ENCODE data around the gene AIG1. TPM values are rescaled to one million over a fixed set of nuclear protein-coding genes. Genes with fewer than 3 reads are reported as not detected.

Gene AIG1
- total and polyA plus RNA-seq, 7 experiments from 2014 or later, result 6.8 to 21.8 (median 10.5) TPM

GRCh38 chr6:143375022-143375585 is 314.4 kb downstream of the AIG1 start:
- Histone ChIP-seq H3K4me1 (ENCODE audit: control insufficient read depth in 2 of 2, insufficient read depth in 2 of 2, low read length in 2 of 2) (no peaks in the 10 kb centered on the region), H3K36me3 (ENCODE audit: control insufficient read depth in 2 of 3, insufficient read depth in 3 of 3, low read length in 3 of 3) (no peaks in the 10 kb centered on the region), H3K9me3 (ENCODE audit: control insufficient read depth in 2 of 3, low read length in 3 of 3) (no peaks in the 10 kb centered on the region), H3K27me3 (ENCODE audit: control insufficient read depth in 2 of 2, insufficient read depth in 2 of 2, low read length in 2 of 2) (no peaks in the 10 kb centered on the region), H3K4me3 (ENCODE audit: low read length) (no peak overlapping the region), H3K27ac (ENCODE audit: low read depth, low read length) (no peak overlapping the region)
- Mint-ChIP-seq H3K27me3 (peaks cover 10 to 19% (median 12%) of the 10 kb centered on the region in 5 donors), H3K4me3 (no peak overlapping the region), H3K36me3 (peaks cover 0 to 5% (median 0%) of the 10 kb centered on the region in 5 donors), H3K4me1 (no peaks in the 10 kb centered on the region), H3K27ac (no peak overlapping the region), H3K9me3 (peaks cover 0 to 12% (median 4%) of the 10 kb centered on the region in 11 donors)
- intact Hi-C loops (cut with micrococcal nuclease), result no loop called here
- ATAC-seq (no peak), DNase-seq (no peak)
- POLR2A ChIA-PET, result no interaction called here
- CTCF ChIA-PET, result no interaction called here

GRCh38 chr6:143376375-143376774 is 315.7 kb downstream of the AIG1 start:
- POLR2A ChIA-PET, result no interaction called here
- Mint-ChIP-seq H3K27me3 (peaks cover 13 to 19% (median 18%) of the 10 kb centered on the region in 5 donors), H3K36me3 (peaks cover 0 to 5% (median 0%) of the 10 kb centered on the region in 5 donors), H3K4me3 (no peak overlapping the region), H3K4me1 (no peaks in the 10 kb centered on the region), H3K27ac (no peak overlapping the region), H3K9me3 (peaks cover 0 to 12% (median 5%) of the 10 kb centered on the region in 11 donors)
- H3K27ac ChIP-seq (ENCODE audit: low read depth, low read length), result no peak overlapping the region
- intact Hi-C loops (cut with micrococcal nuclease), result no loop called here
- H3K36me3 ChIP-seq (ENCODE audit: control insufficient read depth in 2 of 3, insufficient read depth in 3 of 3, low read length in 3 of 3), result no peaks in the 10 kb centered on the region
- H3K4me1 ChIP-seq (ENCODE audit: control insufficient read depth in 2 of 2, insufficient read depth in 2 of 2, low read length in 2 of 2), result no peaks in the 10 kb centered on the region
- ATAC-seq, result no peak
- H3K4me3 ChIP-seq (ENCODE audit: low read length), result no peak overlapping the region
- H3K9me3 ChIP-seq (ENCODE audit: control insufficient read depth in 2 of 3, low read length in 3 of 3), result no peaks in the 10 kb centered on the region
- DNase-seq, result no peak
- H3K27me3 ChIP-seq (ENCODE audit: control insufficient read depth in 2 of 2, insufficient read depth in 2 of 2, low read length in 2 of 2), result no peaks in the 10 kb centered on the region
- CTCF ChIA-PET, result no interaction called here

- H3K36me3 Mint-ChIP-seq, result peaks cover 0 to 5% (median 0%) of the 10 kb centered on the region in 5 donors
Observed at GRCh38 chr6:143376861-143377260, 316.2 kb downstream of the AIG1 start.

GRCh38 chr6:143385636-143386035 is 324.9 kb downstream of the AIG1 start:
- Histone ChIP-seq H3K27ac (ENCODE audit: low read depth, low read length) (no peak overlapping the region), H3K36me3 (ENCODE audit: control insufficient read depth in 2 of 3, insufficient read depth in 3 of 3, low read length in 3 of 3) (no peaks in the 10 kb centered on the region), H3K27me3 (ENCODE audit: control insufficient read depth in 2 of 2, insufficient read depth in 2 of 2, low read length in 2 of 2) (no peaks in the 10 kb centered on the region), H3K9me3 (ENCODE audit: control insufficient read depth in 2 of 3, low read length in 3 of 3) (no peaks in the 10 kb centered on the region), H3K4me3 (ENCODE audit: low read length) (no peak overlapping the region), H3K4me1 (ENCODE audit: control insufficient read depth in 2 of 2, insufficient read depth in 2 of 2, low read length in 2 of 2) (no peaks in the 10 kb centered on the region)
- Mint-ChIP-seq H3K36me3 (no peaks in the 10 kb centered on the region), H3K9me3 (peaks cover 0 to 4% (median 0%) of the 10 kb centered on the region in 11 donors), H3K4me1 (no peaks in the 10 kb centered on the region), H3K27me3 (peaks cover 0 to 6% (median 2%) of the 10 kb centered on the region in 5 donors), H3K27ac (no peak overlapping the region), H3K4me3 (no peak overlapping the region)
- ChIA-PET POLR2A (no interaction called here), CTCF (interaction anchor here (0.6 kb wide), 1 partner anchor 488 kb away, joined by 3 read pairs; no protein-coding TSS in a partner anchor)
- intact Hi-C loops (cut with micrococcal nuclease), result no loop called here
- no peak for ATAC-seq
- no peak for DNase-seq

More at GRCh38 chr6:143376861-143377260, 316.2 kb downstream of the AIG1 start:
- intact Hi-C loops (cut with micrococcal nuclease), result no loop called here
- H3K36me3 ChIP-seq (ENCODE audit: control insufficient read depth in 2 of 3, insufficient read depth in 3 of 3, low read length in 3 of 3), result no peaks in the 10 kb centered on the region
- DNase-seq, result no peak
- Mint-ChIP-seq H3K4me1 (no peaks in the 10 kb centered on the region), H3K4me3 (no peak overlapping the region), H3K27me3 (peaks cover 13 to 21% (median 19%) of the 10 kb centered on the region in 5 donors), H3K27ac (no peak overlapping the region), H3K9me3 (peaks cover 0 to 12% (median 5%) of the 10 kb centered on the region in 11 donors)
- H3K27ac ChIP-seq (ENCODE audit: low read depth, low read length), result no peak overlapping the region
- H3K4me3 ChIP-seq (ENCODE audit: low read length), result no peak overlapping the region
- ATAC-seq, result no peak
- H3K9me3 ChIP-seq (ENCODE audit: control insufficient read depth in 2 of 3, low read length in 3 of 3), result no peaks in the 10 kb centered on the region
- ChIA-PET CTCF (no interaction called here), POLR2A (no interaction called here)
- no peaks in the 10 kb centered on the region for H3K4me1 ChIP-seq (ENCODE audit: control insufficient read depth in 2 of 2, insufficient read depth in 2 of 2, low read length in 2 of 2)
- no peaks in the 10 kb centered on the region for H3K27me3 ChIP-seq (ENCODE audit: control insufficient read depth in 2 of 2, insufficient read depth in 2 of 2, low read length in 2 of 2)

- Mint-ChIP-seq H3K4me3 (no peak overlapping the region), H3K27me3 (no peaks in the 10 kb centered on the region), H3K4me1 (no peaks in the 10 kb centered on the region), H3K36me3 (no peaks in the 10 kb centered on the region), H3K27ac (no peak overlapping the region), H3K9me3 (peaks cover 0 to 3% (median 0%) of the 10 kb centered on the region in 11 donors)
- no peak for ATAC-seq
- CTCF ChIA-PET, result no interaction called here
- intact Hi-C loops (cut with micrococcal nuclease), result no loop called here
- H3K4me3 ChIP-seq (ENCODE audit: low read length), result no peak overlapping the region
- no peaks in the 10 kb centered on the region for H3K36me3 ChIP-seq (ENCODE audit: control insufficient read depth in 2 of 3, insufficient read depth in 3 of 3, low read length in 3 of 3)
- H3K27me3 ChIP-seq (ENCODE audit: control insufficient read depth in 2 of 2, insufficient read depth in 2 of 2, low read length in 2 of 2), result no peaks in the 10 kb centered on the region
- no peaks in the 10 kb centered on the region for H3K9me3 ChIP-seq (ENCODE audit: control insufficient read depth in 2 of 3, low read length in 3 of 3)
- POLR2A ChIA-PET, result no interaction called here
- no peak overlapping the region for H3K27ac ChIP-seq (ENCODE audit: low read depth, low read length)
- H3K4me1 ChIP-seq (ENCODE audit: control insufficient read depth in 2 of 2, insufficient read depth in 2 of 2, low read length in 2 of 2), result no peaks in the 10 kb centered on the region
- DNase-seq, result no peak
Observed at GRCh38 chr6:143390278-143390677, 329.6 kb downstream of the AIG1 start.

Other genes starting within 250 kb of the AIG1 start
- 10 to 100 TPM; 26.8 to 92.1 (median 58.9) TPM for gene HIVEP2, start 115.7 kb upstream of the AIG1 start, total RNA-seq
- gene HIVEP2, start 115.7 kb upstream of the AIG1 start, polyA plus RNA-seq, result 10 to 100 TPM; 12.2 to 29.0 TPM

Data from naive thymus-derived CD4-positive, alpha-beta T cell (primary cell).